Activated CD8-positive, alpha-beta memory T cell treated with anti-CD3 and anti-CD28 coated beads, Interleukin-2, amount 50 U/mL, for 48 hours (primary cell): ENCODE results near the gene STRA6.
A peak's percentile ranks its signal among the peaks of the same experiment; 100 is the strongest.

Experiments
- DNase-seq: peaks from one replicate; pipeline ENCODE4 v3.0.0-alpha.2; 2020

The STRA6 gene

DNA sequence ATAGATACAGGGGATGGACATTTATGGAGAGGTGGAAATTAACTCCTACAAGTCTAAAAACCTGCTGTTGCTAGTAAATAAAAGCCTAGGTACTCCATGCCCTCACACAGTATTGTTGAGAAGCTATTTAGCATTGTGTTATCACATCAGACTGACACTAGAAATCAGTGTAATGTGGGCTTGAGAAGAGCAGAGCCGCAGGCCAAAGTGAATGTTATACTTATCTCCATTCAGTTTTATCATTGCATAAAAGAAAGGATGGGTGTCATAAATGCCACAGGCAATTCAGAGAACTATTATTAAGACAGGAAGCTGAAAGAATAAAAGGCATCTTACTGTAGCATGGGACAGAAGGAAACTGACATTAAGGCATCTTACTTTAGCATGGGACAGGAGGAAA is 42.8 kb downstream of the STRA6 start:
- no peak for DNase-seq

GRCh38 chr15:74158855-74159650 is 43.5 kb downstream of the STRA6 start:
- no peak for DNase-seq

- DNase-seq: no peak
These were observed 44.4 kb downstream of the STRA6 start for GRCh38 chr15:74157868-74158827.

DNA sequence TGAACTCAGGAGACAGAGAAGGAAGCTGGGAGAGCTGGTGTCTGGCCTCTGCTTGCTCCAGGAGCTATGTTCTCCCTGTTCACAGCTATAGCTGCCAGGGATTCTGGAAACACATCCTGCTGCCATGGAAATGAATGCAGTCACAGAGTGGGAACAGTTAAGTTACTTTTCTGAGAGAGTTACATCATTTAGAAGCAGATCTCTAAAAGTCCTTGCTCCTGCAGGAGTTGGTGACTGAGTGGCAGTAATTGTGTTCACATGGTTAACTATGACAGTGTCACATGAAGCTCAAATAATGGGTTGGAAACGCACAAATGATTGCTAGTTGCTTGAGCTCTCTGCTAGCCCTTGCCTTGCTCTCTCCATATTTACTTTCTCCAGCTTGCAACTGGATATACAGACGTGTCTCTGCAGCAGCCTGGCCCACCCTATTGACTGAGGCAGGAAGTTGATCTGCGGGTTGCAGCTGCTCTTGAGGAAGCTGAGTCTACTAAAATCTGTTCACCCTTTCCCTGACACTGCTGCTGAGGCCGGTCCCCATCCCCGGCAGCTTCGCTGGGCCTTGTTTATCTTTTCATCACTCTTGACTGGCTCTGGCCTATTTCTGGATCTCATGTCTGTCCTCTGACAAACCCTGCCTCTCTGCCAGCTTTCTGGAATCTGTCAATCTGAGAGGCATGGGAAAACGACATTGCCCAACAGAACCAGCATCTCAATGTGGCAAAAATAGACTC is 45.7 kb downstream of the STRA6 start:
- no peak for DNase-seq

DNA sequence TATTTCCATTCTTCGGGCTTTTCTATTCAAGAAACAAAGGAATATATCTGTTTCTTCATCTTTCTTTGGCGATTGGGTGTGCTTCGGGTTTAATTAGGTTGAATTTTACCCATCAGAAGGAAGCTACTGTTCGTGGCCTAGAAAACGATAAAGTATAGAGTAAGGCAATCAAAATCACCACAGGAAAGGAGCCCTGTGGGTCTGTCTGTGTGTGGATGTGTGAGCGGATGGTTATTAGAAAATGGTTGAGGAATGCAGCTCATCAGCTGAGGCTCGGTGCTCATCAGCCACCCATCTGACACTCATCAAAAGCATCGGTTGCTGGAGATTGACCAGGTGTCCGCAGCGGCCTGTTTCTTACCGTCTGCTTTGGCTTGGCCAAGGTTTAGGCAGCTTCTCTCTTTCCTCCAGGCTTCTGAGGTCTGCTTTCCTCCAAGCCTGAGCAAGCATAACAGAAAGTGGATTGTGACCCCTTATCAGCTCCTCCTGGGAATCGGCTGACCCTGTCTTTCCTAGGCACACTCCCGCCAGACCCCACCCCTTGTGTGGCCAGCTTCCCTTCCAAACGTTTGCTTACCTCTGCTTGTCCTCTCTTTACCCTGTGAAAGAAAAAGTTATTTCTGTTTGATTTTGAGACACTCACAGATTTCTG is 46.7 kb downstream of the STRA6 start:
- no peak for DNase-seq

DNA sequence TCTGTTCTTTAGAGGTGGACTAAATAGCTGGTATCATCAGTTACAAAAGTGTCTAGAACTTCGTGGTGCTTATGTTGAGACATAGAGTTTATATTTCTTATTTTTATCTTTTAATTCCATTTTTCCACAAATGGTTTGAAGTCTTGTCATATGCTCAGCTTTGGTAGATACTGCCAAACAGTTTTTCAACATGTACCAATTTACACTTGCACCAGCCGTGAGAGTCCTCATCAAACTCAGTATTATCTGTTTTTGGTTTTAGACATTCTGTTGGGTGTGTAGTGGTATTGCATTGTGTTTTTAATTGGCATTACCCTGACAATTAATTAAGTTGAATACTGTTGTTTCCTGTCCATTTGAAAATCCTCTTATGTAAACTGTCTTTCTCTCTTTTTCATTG is 55.5 kb downstream of the STRA6 start:
- no peak for DNase-seq

GRCh38 chr15:74146277-74146800 is 56.2 kb downstream of the STRA6 start:
- no peak for DNase-seq

- DNase-seq: no peak
These were observed 58.3 kb downstream of the STRA6 start for GRCh38 chr15:74144153-74144775.

- no peak for DNase-seq
These were observed 61.0 kb downstream of the STRA6 start for GRCh38 chr15:74141591-74141990.

- no peak for DNase-seq
These were observed 63.9 kb downstream of the STRA6 start for GRCh38 chr15:74138642-74139041.

DNA sequence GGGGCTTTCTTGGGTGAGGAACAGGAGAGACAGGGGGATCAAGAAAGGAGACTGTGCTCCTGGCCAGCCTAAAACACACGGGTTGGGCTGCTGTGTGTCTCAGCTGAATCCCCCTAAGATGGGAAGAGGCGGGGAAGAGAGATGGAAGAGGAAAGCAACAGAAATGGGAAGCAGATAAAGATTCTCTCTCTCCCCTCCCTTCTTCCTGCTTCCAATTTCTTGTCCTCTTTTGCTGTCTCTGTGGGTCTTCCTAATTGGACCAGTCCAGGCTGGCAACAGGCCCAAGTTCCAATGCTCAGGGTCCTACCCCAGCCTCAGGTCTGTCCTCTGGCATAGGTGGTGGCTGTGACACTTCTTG is 65.1 kb downstream of the STRA6 start:
- no peak for DNase-seq

DNA sequence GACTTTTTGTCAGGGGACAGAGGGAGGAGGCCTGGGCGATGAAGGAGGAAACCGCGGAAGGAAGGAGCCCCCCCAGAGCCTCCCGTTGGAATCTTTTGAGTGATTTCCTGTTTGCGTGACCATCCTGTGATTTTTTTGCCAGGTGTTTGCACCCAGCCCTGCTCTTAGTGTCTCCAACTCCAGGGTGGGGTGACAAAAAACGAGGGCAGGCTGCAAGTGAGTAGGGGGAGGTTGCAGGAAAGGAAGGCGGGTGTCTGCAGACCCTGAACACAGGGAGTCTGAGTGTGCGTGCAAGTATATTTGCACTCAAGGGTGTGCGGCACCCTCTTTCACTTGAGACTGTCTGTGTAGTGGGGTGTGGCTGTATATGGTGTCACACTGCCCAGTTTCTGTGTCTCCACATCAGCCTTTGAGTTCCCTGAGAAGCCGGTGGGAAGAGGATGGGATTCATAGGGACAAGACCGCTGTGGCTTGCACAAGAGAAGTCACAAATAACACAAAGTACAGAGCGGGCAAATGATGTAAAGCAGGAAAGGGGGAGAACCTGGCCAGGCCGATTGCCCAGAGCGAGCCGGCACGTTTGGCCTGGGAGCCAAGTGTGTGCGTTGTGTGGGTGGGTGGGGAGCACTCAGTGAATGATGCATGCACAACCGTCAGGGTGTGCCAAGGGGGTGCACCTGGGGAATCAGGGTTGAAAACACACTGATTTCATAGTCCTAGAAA is 65.6 kb downstream of the STRA6 start:
- no peak for DNase-seq

GRCh38 chr15:74136540-74136813 is 66.1 kb downstream of the STRA6 start:
- no peak for DNase-seq

DNA sequence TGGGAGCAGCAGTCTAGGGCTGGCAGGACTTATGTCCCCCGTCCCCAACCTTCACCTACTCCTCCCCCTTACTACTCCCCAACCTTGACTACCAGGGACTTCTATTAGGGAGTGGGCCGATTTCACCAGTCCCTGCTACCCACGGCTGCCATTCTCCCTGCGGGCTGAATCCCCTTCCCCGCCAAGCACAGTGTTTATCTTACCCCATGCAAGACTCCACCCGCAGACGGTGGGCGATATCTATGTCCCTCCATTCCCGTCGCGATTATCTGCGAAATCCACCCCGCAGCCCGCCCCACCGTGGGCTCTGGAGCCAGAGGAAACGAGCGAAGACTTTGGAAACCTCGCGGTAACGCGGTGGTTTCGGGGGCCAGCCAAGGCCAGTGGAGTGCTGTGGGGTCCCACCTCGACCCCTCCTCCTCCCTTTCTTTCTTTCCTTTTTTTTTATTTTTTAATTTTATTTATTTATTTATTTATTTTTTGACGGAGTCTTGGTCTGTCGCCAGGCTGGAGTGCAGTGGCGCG is 67.5 kb downstream of the STRA6 start:
- DNase-seq: no peak

DNA sequence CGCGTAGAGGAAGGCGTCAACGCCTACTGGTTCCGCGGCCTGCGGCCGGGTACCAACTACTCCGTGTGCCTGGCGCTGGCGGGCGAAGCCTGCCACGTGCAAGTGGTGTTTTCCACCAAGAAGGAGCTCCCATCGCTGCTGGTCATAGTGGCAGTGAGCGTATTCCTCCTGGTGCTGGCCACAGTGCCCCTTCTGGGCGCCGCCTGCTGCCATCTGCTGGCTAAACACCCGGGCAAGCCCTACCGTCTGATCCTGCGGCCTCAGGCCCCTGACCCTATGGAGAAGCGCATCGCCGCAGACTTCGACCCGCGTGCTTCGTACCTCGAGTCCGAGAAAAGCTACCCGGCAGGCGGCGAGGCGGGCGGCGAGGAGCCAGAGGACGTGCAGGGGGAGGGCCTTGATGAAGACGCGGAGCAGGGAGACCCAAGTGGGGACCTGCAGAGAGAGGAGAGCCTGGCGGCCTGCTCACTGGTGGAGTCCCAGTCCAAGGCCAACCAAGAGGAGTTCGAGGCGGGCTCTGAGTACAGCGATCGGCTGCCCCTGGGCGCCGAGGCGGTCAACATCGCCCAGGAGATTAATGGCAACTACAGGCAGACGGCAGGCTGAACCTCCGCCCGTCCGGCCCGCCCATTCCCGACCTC is 68.1 kb downstream of the STRA6 start:
- peak; percentile 67 for DNase-seq

GRCh38 chr15:74133694-74134386 is 68.7 kb downstream of the STRA6 start:
- no peak for DNase-seq

- DNase-seq: peak; percentile 66
These were observed 69.6 kb downstream of the STRA6 start for GRCh38 chr15:74132681-74133651.

- DNase-seq: no peak
These were observed 70.8 kb downstream of the STRA6 start for GRCh38 chr15:74131628-74132413.
